Measurements from ENCODE around the gene DRC1.
A peak's percentile ranks its signal among the peaks of the same experiment; 100 is the strongest.

Gene DRC1

DNA sequence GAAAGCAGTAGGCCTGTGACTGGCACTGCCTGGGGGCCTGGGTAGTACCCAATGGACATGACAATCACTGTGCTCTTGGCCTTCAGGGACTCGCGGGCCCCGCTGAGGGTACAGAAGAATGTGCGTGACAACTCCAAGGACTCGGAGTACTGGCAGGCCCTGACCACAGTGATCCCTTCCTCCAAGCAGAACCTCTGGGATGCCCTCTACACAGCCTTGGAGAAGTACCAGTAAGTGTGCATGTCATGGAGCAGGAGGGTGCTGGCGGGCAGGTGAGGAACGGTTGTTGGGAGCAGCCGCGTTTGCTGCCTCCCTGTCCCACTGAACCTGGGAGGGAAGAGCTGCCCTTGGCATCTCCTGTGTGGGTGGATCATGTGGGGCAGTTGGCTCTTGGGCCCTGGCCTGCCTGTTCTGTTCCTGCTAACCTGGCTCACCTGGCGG is 52.9 kb downstream of the DRC1 start:
- TF ChIP-seq EGR1 (IDR thresholded peaks at IDR 0.05) (0 out of 2 replicates have a peak, but pooled peaks have one; percentile 32), TCF12 (IDR thresholded peaks at IDR 0.05; ENCODE audit: low read depth) (no peak)

DNA sequence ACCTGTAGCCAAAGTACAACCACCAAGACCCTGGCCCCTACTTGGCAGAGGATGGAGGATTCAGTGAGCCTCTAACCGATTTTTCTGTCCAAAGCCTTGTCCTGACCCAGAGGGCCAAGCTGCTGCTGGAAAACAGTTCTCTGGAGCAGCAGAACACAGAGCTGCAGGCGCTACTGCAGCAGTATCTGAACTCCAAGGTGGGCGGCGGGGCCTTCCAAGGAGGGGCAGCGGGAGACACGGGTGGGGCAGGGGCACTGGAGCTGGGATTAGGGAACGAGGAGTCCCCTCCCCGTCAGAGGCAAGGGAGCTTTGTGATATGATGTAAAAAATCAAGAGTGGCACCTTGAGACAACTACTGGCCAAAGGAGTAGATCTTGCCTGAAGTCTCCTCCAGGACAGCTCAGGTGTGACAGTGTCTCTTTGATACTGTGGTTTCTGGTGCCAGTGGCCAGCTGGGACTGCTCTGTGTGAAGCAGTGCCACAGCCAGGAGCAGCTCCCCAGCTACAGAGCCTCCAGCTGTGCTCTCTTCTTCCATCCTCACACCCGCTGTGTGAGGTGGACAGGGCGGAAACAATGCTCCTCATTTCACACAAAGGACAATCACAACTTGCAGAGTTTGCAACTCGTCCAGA is 53.4 kb downstream of the DRC1 start:
- no peak for TF ChIP-seq FOXM1 (IDR thresholded peaks at IDR 0.05; ENCODE audit: borderline replicate concordance, low read depth)
- TF ChIP-seq, protein P1, sequence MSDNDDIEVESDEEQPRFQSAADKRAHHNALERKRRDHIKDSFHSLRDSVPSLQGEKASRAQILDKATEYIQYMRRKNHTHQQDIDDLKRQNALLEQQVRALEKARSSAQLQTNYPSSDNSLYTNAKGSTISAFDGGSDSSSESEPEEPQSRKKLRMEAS (IDR thresholded peaks at IDR 0.05): no peak
- TF ChIP-seq RAD21 (IDR thresholded peaks at IDR 0.05; ENCODE audit: low read depth): no peak
- no peak for TF ChIP-seq CREB1 (IDR thresholded peaks at IDR 0.05; ENCODE audit: low read depth)
- peak; percentile 1; the same call in 1 of the 2 replicates for TF ChIP-seq TEAD4 (IDR thresholded peaks at IDR 0.05)
- no peak for TF ChIP-seq EGR1 (IDR thresholded peaks at IDR 0.05)
- peak; percentile 53; the same call in 1 of the 2 replicates for TF ChIP-seq NFIC (IDR thresholded peaks at IDR 0.05)
- TF ChIP-seq YY1 (IDR thresholded peaks at IDR 0.05; ENCODE audit: low read depth): no peak
- TF ChIP-seq, protein P2, sequence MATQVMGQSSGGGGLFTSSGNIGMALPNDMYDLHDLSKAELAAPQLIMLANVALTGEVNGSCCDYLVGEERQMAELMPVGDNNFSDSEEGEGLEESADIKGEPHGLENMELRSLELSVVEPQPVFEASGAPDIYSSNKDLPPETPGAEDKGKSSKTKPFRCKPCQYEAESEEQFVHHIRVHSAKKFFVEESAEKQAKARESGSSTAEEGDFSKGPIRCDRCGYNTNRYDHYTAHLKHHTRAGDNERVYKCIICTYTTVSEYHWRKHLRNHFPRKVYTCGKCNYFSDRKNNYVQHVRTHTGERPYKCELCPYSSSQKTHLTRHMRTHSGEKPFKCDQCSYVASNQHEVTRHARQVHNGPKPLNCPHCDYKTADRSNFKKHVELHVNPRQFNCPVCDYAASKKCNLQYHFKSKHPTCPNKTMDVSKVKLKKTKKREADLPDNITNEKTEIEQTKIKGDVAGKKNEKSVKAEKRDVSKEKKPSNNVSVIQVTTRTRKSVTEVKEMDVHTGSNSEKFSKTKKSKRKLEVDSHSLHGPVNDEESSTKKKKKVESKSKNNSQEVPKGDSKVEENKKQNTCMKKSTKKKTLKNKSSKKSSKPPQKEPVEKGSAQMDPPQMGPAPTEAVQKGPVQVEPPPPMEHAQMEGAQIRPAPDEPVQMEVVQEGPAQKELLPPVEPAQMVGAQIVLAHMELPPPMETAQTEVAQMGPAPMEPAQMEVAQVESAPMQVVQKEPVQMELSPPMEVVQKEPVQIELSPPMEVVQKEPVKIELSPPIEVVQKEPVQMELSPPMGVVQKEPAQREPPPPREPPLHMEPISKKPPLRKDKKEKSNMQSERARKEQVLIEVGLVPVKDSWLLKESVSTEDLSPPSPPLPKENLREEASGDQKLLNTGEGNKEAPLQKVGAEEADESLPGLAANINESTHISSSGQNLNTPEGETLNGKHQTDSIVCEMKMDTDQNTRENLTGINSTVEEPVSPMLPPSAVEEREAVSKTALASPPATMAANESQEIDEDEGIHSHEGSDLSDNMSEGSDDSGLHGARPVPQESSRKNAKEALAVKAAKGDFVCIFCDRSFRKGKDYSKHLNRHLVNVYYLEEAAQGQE (IDR thresholded peaks at IDR 0.05; ENCODE audit: low read depth): no peak
- no peak for TF ChIP-seq CEBPB (IDR thresholded peaks at IDR 0.05)
- no peak for TF ChIP-seq ZBTB7A (IDR thresholded peaks at IDR 0.05; ENCODE audit: low read depth)
- TF ChIP-seq, protein P3, sequence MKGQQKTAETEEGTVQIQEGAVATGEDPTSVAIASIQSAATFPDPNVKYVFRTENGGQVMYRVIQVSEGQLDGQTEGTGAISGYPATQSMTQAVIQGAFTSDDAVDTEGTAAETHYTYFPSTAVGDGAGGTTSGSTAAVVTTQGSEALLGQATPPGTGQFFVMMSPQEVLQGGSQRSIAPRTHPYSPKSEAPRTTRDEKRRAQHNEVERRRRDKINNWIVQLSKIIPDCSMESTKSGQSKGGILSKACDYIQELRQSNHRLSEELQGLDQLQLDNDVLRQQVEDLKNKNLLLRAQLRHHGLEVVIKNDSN (IDR thresholded peaks at IDR 0.05): no peak
- peak; percentile 52; the same call in 1 of the 2 replicates for TF ChIP-seq EP300 (IDR thresholded peaks at IDR 0.05; ENCODE audit: borderline replicate concordance)
- TF ChIP-seq TCF12 (IDR thresholded peaks at IDR 0.05; ENCODE audit: low read depth): peak; percentile 77; the same call in 1 of the 2 replicates
- TF ChIP-seq TAF1 (IDR thresholded peaks at IDR 0.05; ENCODE audit: low read depth): no peak

DNA sequence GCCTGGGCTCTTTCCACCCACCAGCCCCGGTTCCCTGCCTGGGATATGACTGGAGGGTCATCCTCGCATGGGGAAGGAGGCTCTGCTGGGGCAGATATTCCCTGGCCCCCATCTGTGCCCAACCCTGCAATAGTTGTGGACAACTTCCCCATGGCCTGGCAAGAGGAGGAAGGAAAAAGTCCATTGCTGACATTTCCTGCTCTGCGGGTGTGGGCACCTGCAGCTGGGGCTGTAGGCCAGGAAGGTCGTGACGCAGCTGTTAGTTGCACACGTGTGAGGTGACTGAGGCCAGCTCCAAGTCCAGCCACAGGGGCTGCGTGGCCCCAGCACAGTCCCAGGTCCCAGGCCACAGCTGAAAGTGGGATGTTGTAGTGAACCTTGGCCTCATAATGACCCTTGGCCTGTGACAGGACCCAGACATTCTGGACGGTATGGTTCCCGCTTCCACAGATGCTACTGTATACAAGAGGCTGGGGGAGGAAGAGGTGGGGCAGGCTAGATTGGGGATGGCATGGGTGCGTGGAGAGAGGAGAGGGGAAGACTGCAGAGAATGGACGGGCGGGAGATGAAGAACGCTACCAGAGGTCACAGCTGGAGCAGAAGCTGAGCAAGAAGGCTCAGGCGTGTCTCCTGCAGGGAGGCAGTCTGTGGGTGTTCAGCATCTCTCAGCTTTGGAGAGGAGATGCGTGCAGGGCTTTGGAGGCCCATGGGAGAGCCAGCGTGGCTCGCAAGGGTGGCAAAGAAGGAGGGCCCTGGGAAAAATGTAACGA is 54.1 kb downstream of the DRC1 start:
- peak; percentile 1; the same call in 1 of the 2 replicates for TF ChIP-seq TEAD4 (IDR thresholded peaks at IDR 0.05)
- TF ChIP-seq, protein P2 (IDR thresholded peaks at IDR 0.05; ENCODE audit: low read depth): no peak
- TF ChIP-seq FOXM1 (IDR thresholded peaks at IDR 0.05; ENCODE audit: borderline replicate concordance, low read depth): no peak
- no peak for TF ChIP-seq YY1 (IDR thresholded peaks at IDR 0.05; ENCODE audit: low read depth)
- 0 out of 2 replicates have a peak, but pooled peaks have one; percentile 23 for TF ChIP-seq NFIC (IDR thresholded peaks at IDR 0.05)
- TF ChIP-seq TCF12 (IDR thresholded peaks at IDR 0.05; ENCODE audit: low read depth): peak; percentile 52
- TF ChIP-seq CEBPB (IDR thresholded peaks at IDR 0.05): no peak

DNA sequence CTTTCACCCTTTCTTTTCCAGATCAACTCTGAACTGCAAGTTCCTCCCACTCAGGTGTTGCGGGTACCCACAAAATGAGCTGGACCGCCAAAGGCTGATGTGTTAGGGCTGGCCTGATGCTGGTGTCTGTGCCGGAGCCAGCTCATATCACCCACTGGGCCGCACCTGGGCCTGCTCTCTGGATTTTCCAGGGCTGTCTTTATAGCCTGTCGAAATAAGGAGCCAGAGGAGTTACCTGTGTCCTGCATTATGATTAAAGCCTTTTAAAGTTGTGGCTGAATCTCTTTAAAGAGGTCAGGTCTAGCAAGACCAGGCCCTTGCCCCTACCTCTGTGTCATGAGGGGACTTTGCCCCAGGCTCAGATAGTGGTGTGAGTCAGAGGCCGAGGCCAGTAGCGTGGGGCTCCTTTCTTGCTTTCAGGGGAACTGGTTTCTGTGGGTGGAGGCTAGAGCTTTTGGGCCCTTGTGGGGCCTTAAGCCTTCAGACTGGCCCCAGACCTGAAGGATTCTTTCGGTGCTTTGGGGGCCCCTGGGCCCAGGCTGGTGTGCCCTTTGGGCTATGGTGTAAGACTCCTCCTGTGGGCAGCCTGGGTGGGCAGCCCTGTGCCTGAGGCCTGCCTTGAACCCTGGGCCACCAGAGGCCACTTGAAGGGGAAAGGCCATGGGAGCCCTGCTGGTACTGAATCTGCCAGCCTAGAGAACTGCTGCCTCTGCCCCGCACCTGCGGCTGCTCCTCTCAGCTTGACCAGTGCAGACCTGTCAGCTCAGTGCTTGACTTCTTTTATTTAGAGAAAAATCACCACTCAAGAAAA is 54.9 kb downstream of the DRC1 start:
- no peak for TF ChIP-seq EGR1 (IDR thresholded peaks at IDR 0.05)
- TF ChIP-seq CREB1 (IDR thresholded peaks at IDR 0.05; ENCODE audit: low read depth): no peak
- TF ChIP-seq, protein P2 (IDR thresholded peaks at IDR 0.05; ENCODE audit: low read depth): no peak
- no peak for TF ChIP-seq ZBTB7A (IDR thresholded peaks at IDR 0.05; ENCODE audit: low read depth)
- TF ChIP-seq RAD21 (IDR thresholded peaks at IDR 0.05; ENCODE audit: low read depth): no peak
- TF ChIP-seq, protein P1 (IDR thresholded peaks at IDR 0.05): no peak
- no peak for TF ChIP-seq EP300 (IDR thresholded peaks at IDR 0.05; ENCODE audit: borderline replicate concordance)
- no peak for TF ChIP-seq TEAD4 (IDR thresholded peaks at IDR 0.05)
- no peak for TF ChIP-seq NFIC (IDR thresholded peaks at IDR 0.05)
- no peak for TF ChIP-seq CEBPB (IDR thresholded peaks at IDR 0.05)
- TF ChIP-seq YY1 (IDR thresholded peaks at IDR 0.05; ENCODE audit: low read depth): no peak
- TF ChIP-seq FOXM1 (IDR thresholded peaks at IDR 0.05; ENCODE audit: borderline replicate concordance, low read depth): no peak
- TF ChIP-seq TCF12 (IDR thresholded peaks at IDR 0.05; ENCODE audit: low read depth): no peak
- no peak for TF ChIP-seq TAF1 (IDR thresholded peaks at IDR 0.05; ENCODE audit: low read depth)
- TF ChIP-seq, protein P3 (IDR thresholded peaks at IDR 0.05): no peak
